Suprapubic skin (tissue), 4 donors: Measurements from ENCODE around the gene KLRK1. TPM values are rescaled to one million over a fixed set of nuclear protein-coding genes. Genes with fewer than 3 reads are reported as not detected.
"Not testable (repeated sequence)": the region's sequence is repeated elsewhere in the genome, so short reads cannot be mapped to it uniquely, and the experiment has no call there.

Source experiments
- DNase-seq, 2 donors: peaks; one replicate each; pipeline ENCODE4 v3.0.0-alpha.2; 2019; ENCODE audit warnings: low spot score in 2 of 2
- H3K27ac ChIP-seq: fragments of 200-600 bp; sonication (generic); one replicate; pipeline ENCODE4 v1.5.1; 2019
- H3K27me3 ChIP-seq: fragments of 200-600 bp; sonication (generic); one replicate; pipeline ENCODE4 v1.5.1; 2019
- H3K36me3 ChIP-seq: fragments of 200-600 bp; sonication (generic); one replicate; pipeline ENCODE4 v1.5.1; 2019
- H3K4me1 ChIP-seq: fragments of 200-600 bp; sonication (generic); one replicate; pipeline ENCODE4 v1.5.1; 2019
- H3K4me3 ChIP-seq: fragments of 200-600 bp; sonication (generic); one replicate; pipeline ENCODE4 v1.5.1; 2019; ENCODE audit warnings: mild to moderate bottlenecking
- H3K9me3 ChIP-seq: fragments of 200-600 bp; sonication (generic); one replicate; pipeline ENCODE4 v1.5.1; 2019
- EP300 ChIP-seq: sonication (generic); formaldehyde crosslinking; IDR thresholded peaks from one replicate; pipeline ENCODE4 v1.6.1; 2017; ENCODE audit warnings: antibody characterized with exemption
- POLR2A ChIP-seq, 2 donors: fragments of 450-650 bp; IDR thresholded peaks; one replicate each; pipeline ENCODE4 v1.6.1; 2017; ENCODE audit warnings: antibody characterized with exemption in 2 of 2, mild to moderate bottlenecking in 2 of 2, moderate library complexity in 2 of 2
- POLR2AphosphoS5 ChIP-seq, 3 donors: sonication (generic); formaldehyde crosslinking; IDR thresholded peaks; one replicate each; pipeline ENCODE4 v1.6.1; 2017; ENCODE audit warnings: antibody characterized with exemption in 3 of 3
- WGBS: methylation state at CpG from one replicate; pipeline ENCODE4 v1.1.5; 2018; 5-methylcytosine and 5-hydroxymethylcytosine counted together
- total RNA-seq, 4 donors: library from RNA; depleted of rRNA; stranded (reverse); fragments of >200 nt; gene quantifications; one replicate each; pipeline ENCODE4 v1.1.0, GENCODE V29; 2016
- TF ChIP-seq, protein P1 (sequence below), 2 donors: fragments of 200-600 bp in 1 of 2; fragments of 450-650 bp in 1 of 2; sonication (generic) in 1 of 2; IDR thresholded peaks; one replicate each; pipeline ENCODE4 v1.5.1; 2016 to 2019; ENCODE audit warnings: antibody characterized with exemption in 2 of 2, mild to moderate bottlenecking in 1 of 2, moderate library complexity in 1 of 2

Gene KLRK1
- total RNA-seq, 4 donors from 2014 or later = 0.51 to 4.3 TPM; not detected in 2

DNA sequence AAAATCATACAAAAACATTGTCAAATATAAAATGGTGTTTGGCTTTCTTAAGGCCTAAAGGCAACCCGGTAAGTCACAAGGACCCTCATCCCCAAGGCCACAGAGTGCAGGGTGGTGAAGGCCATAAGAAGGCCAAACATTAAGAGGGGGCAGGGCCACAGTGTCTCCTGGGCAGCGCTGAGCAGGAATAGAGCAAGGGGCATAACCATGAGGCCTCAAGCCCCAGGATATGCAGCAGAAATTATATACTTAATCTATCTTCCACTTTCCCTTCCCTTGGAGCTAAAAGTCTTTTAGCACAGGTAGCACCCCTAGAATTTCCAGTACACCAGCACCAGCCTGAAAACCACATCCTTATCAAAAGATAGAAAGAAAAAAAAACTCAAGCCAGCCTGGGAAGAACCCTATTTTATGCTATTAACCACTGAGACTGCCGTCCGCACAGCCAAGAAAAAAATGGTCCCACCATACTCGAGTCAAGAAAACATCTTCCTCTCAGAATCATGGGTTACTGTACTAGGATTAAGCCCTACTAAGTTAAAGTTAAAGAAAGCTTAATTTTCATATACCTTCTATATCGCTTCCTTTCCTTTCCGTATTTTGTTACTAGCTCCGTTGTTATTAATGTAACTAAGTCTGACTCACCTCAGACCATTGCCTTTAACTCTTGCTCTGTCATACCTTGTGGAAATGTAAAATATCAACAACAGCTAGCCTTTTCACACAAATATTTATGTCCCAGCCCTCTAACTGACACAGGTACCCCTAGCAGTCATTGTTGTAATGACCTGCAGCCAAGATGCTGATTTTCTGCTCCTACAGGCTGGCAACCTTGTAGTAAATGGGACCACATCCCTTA is 20.1 kb downstream of the KLRK1 start:
- Histone ChIP-seq H3K4me3 (no peak overlapping the region), H3K9me3 (peaks cover 4% of the 10 kb centered on the region), H3K27me3 (no peaks in the 10 kb centered on the region), H3K36me3 (no peaks in the 10 kb centered on the region), H3K27ac (no peak overlapping the region), H3K4me1 (peaks cover 17% of the 10 kb centered on the region)
- TF ChIP-seq, protein P1, sequence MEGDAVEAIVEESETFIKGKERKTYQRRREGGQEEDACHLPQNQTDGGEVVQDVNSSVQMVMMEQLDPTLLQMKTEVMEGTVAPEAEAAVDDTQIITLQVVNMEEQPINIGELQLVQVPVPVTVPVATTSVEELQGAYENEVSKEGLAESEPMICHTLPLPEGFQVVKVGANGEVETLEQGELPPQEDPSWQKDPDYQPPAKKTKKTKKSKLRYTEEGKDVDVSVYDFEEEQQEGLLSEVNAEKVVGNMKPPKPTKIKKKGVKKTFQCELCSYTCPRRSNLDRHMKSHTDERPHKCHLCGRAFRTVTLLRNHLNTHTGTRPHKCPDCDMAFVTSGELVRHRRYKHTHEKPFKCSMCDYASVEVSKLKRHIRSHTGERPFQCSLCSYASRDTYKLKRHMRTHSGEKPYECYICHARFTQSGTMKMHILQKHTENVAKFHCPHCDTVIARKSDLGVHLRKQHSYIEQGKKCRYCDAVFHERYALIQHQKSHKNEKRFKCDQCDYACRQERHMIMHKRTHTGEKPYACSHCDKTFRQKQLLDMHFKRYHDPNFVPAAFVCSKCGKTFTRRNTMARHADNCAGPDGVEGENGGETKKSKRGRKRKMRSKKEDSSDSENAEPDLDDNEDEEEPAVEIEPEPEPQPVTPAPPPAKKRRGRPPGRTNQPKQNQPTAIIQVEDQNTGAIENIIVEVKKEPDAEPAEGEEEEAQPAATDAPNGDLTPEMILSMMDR (IDR thresholded peaks at IDR 0.05) = no peak
- no peak for TF ChIP-seq POLR2A (IDR thresholded peaks at IDR 0.05)
- 92% methylated on average over 8 of the region's 8 CpGs for WGBS
- DNase-seq = no peak

DNA sequence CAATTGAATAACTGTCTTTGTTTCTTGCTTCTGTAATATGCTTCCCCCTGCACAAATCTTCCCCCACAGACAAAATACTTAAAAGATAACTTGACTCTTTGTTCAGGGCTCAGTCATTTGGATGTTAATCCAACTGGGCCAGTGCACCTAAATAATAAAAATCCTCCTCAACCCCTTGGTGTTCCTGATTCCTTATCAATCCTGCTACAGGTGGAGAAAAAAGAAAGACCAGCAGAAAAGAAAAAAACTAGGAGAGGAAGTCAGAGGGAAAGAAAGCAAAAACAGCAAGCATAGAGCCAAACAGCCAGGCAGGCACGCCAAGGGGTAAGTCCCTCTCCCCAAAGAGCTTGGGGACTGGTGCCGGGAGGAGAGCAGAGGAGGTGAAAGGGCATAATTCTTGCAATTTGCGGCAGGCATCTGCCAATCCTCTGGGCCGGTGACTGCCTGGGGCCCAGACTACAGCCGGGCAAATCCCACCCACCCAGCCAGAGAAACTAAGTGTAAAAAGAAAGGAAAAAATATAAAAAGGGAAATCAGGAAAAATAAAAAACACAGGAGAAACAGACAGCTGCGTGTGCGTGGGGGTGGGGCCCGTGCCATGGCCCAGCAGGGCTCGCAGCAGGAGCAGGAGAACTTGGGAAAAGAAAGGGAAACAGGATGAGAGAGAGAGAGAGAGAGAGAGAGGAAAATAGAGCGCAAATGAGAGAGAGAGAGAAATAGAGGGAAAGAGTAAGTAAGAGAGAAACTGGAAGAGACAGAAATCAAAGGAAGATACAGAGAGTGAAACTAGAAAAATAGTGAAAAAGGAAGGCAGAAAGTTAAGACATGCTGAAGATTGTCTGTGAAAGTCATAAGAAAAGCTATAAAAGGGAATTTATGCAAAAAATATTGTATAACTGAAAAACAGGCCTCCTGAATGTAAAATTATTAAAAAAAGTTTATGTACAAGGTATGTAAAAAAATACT is 21.4 kb downstream of the KLRK1 start:
- no peak for DNase-seq
- no peaks in the 10 kb centered on the region for H3K36me3 ChIP-seq
- no peak overlapping the region for H3K27ac ChIP-seq
- WGBS = 81% methylated on average over 10 of the region's 10 CpGs
- peaks cover 23% of the 10 kb centered on the region for H3K4me1 ChIP-seq
- H3K4me3 ChIP-seq = no peak overlapping the region
- H3K9me3 ChIP-seq = peaks cover 4% of the 10 kb centered on the region
- TF ChIP-seq POLR2A (IDR thresholded peaks at IDR 0.05) (no peak), EP300 (no peak), POLR2AphosphoS5 (IDR thresholded peaks at IDR 0.05) (no peak)
- no peaks in the 10 kb centered on the region for H3K27me3 ChIP-seq

DNA sequence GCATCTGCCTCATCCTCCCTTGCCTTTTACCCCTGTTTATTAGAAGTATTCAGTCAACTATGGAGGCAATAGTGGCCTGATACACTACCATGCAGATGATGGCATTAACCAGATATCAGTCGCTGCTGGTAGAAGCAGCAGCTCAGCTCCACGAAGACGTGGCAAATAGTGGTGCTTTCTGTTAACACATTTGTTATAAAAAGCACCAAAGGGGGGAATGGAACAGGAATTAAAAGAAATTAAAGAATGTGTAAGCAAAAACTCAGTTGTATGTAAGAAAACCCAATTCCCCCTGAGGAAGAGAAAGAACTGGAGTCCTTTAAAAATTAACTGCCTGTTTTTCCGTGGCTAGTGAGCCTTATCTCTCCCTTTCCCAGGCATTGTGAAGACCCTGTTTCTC is 22.1 kb downstream of the KLRK1 start:
- H3K27ac ChIP-seq, H3K9me3 ChIP-seq, H3K27me3 ChIP-seq, DNase-seq, H3K4me3 ChIP-seq, H3K36me3 ChIP-seq: not testable (repeated sequence)
- 73% methylated on average over 4 of the region's 4 CpGs for WGBS
- H3K4me1 ChIP-seq = peaks cover 31% of the 10 kb centered on the region

DNA sequence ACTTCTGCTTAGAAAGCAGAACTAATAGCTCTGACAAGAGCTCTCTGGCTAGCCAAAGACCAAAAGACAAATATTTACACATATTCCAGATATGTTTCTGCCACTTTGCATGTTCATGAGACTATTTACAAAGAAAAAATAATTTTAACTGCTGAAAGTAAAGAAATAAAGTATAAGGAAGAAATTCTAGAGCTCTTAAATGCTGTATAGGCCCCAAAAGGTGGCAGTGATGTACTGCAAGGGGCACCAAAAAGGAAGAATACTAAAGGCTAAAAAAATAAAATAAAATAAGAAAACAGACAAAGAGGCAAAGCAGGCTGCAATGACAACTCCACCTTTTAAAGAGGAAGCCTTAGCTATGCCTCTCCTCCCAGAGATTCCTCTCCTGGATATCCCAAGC is 23.0 kb downstream of the KLRK1 start:
- H3K27me3 ChIP-seq = no peaks in the 10 kb centered on the region
- H3K4me3 ChIP-seq = no peak overlapping the region
- DNase-seq = no peak
- peak overlapping the region; percentile 95 for H3K27ac ChIP-seq
- peaks cover 36% of the 10 kb centered on the region for H3K4me1 ChIP-seq
- H3K36me3 ChIP-seq = no peaks in the 10 kb centered on the region
- peaks cover 4% of the 10 kb centered on the region for H3K9me3 ChIP-seq
- TF ChIP-seq, protein P1 (IDR thresholded peaks at IDR 0.05) = no peak
- TF ChIP-seq POLR2AphosphoS5 (IDR thresholded peaks at IDR 0.05) = no peak
- no peak for TF ChIP-seq POLR2A (IDR thresholded peaks at IDR 0.05)
- TF ChIP-seq EP300 = no peak

DNA sequence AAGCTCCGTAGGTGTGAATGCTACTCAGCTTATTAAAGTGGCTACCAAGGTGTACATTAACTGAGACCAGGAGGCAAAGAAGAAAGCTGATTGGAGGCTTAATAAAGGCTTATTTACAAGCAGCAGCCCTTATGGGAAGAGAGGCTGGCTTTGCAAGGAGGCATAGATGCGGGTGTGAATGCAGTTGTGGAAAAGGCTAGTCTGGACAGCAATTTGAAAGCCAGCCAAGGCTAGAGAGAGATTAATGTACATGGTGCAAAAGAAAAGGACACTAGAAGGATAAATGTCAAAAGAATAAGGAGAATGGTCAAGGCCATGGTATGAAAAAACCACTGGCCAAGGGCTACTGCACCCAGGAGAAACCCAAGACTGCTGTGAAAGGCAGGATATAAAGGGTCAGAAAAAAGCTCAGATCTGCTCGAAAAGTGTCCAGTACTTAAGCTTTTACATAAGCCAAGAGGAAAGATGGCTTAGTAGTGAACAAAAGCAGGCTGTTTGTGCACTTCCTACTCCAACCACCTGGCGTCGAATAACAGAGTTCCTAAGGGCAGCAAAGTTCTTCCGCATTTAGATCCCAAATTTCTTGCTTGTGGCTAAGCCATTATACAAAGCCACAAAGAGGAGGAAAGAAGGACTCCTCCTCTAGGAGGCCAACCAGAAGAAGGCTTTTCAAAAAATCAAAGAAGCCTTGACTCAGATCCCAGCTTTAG is 24.0 kb downstream of the KLRK1 start:
- Histone ChIP-seq H3K27ac (peak overlapping the region; percentile 95), H3K9me3 (peaks cover 4% of the 10 kb centered on the region), H3K27me3 (no peaks in the 10 kb centered on the region), H3K4me3 (peak overlapping the region; percentile 77), H3K36me3 (no peaks in the 10 kb centered on the region), H3K4me1 (peaks cover 36% of the 10 kb centered on the region)
- DNase-seq = no peak
- WGBS = 24% methylated on average over 6 of the region's 6 CpGs
- TF ChIP-seq EP300 = no peak
- TF ChIP-seq, protein P1 (IDR thresholded peaks at IDR 0.05) = peak in 1 of 2 donors; percentile 38
